Calu3 (cell line): ENCODE measurements around the gene ZNF212. TPM values are rescaled to one million over a fixed set of nuclear protein-coding genes. Genes with fewer than 3 reads are reported as not detected.

Experiments used
- BruUV-seq: library from RNA; stranded (reverse); fragments of 400-500 nt; replicated peaks from 2 replicates; lab custom pipeline; 2021; lab: Mats Ljungman, UMichigan
- CTCF ChIA-PET: fragments of 300-600 bp; sonication (Branson Sonifier 250); formaldehyde crosslinking; loops from one replicate; lab custom pipeline; 2022; ENCODE audit warnings: antibody characterized with exemption; lab: Charles Lee
- DNase-seq: peaks from one replicate; pipeline ENCODE4 v3.0.0; 2022
- H3K27ac Mint-ChIP-seq: one replicate; pipeline ENCODE4 v1.8.0; 2022; ENCODE audit warnings: mixed read lengths; ENCODE audit not compliant: unreplicated experiment
- H3K27me3 Mint-ChIP-seq: one replicate; pipeline ENCODE4 v1.8.0; 2022; ENCODE audit warnings: mixed read lengths; ENCODE audit not compliant: unreplicated experiment
- H3K36me3 Mint-ChIP-seq: one replicate; pipeline ENCODE4 v1.8.0; 2022; ENCODE audit warnings: mild to moderate bottlenecking, moderate library complexity, mixed read lengths; ENCODE audit not compliant: insufficient read depth, unreplicated experiment
- H3K4me1 Mint-ChIP-seq: one replicate; pipeline ENCODE4 v1.8.0; 2022; ENCODE audit warnings: mild to moderate bottlenecking, low read depth, mixed read lengths; ENCODE audit not compliant: unreplicated experiment
- H3K4me3 Mint-ChIP-seq: one replicate; pipeline ENCODE4 v1.8.0; 2022; ENCODE audit warnings: mild to moderate bottlenecking, low read depth, moderate library complexity, mixed read lengths; ENCODE audit not compliant: unreplicated experiment
- H3K9me3 Mint-ChIP-seq: one replicate; pipeline ENCODE4 v1.8.0; 2022; ENCODE audit warnings: low read depth, mixed read lengths; ENCODE audit not compliant: unreplicated experiment
- intact Hi-C: fragments of 100-400 bp; cut with micrococcal nuclease; formaldehyde crosslinking; loops from one replicate; pipeline ENCODE4 v1.10.0; 2022; ENCODE audit not compliant: unreplicated experiment
- total RNA-seq: library from RNA; stranded (reverse); gene quantifications from 2 replicates; pipeline ENCODE4 v1.2.3, GENCODE V29; 2022
- TF ChIP-seq, protein P1 (sequence below): fragments of 200-600 bp; IDR thresholded peaks from one replicate; pipeline ENCODE4 v1.8.0; 2022; ENCODE audit warnings: antibody characterized with exemption; ENCODE audit not compliant: unreplicated experiment

ZNF212 gene
- total RNA-seq, 1 experiment from 2014 or later, result 17.2 TPM

DNA sequence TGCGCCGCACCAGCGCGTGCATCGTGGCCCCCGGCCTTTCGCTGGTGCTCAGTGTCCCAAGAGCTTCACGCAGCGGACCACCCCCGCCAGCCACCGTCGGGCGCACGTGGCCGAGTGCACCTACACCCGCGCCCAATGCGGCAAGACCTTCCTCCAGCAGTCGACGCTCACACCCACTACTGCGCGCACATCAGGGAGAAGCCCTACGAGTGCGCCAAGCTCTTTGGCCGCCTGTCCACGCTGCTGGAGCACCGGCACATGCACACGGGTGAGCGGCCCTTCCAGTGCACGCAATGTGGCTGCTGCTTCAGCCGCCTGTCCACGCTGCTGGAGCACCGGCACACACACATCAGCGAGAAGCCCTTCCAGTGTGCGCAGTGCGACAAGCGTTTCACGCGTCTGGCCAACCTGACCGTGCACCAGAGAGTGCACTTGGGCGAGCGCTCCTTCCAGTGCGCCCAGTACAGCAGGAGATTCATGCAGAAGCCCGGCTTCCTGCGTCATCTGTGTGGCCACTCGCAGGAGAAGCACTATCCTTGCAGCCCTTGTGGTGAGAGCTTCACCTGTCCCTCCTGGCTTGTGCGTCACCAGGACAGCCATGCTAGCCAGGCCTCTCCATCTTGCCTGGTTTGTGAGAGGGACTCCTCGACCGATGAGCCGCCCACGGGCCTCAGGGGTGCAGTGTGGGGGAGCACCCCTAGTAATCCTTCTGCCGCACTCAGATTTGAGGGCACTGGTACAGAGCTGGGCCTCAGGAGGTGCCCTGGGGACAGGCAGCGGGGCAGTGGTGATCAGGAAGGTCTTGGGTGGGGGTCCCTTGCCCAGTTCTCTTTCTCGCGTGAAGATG, 55.4 kb downstream of the ZNF212 start:
- Mint-ChIP-seq H3K27ac (no peak overlapping the region), H3K9me3 (no peaks in the 10 kb centered on the region), H3K27me3 (peaks cover 15% of the 10 kb centered on the region), H3K4me1 (no peaks in the 10 kb centered on the region), H3K4me3 (no peak overlapping the region), H3K36me3 (no peaks in the 10 kb centered on the region)
- CTCF ChIA-PET, result no interaction called here
- intact Hi-C loops, result no loop called here
- TF ChIP-seq, protein P1, sequence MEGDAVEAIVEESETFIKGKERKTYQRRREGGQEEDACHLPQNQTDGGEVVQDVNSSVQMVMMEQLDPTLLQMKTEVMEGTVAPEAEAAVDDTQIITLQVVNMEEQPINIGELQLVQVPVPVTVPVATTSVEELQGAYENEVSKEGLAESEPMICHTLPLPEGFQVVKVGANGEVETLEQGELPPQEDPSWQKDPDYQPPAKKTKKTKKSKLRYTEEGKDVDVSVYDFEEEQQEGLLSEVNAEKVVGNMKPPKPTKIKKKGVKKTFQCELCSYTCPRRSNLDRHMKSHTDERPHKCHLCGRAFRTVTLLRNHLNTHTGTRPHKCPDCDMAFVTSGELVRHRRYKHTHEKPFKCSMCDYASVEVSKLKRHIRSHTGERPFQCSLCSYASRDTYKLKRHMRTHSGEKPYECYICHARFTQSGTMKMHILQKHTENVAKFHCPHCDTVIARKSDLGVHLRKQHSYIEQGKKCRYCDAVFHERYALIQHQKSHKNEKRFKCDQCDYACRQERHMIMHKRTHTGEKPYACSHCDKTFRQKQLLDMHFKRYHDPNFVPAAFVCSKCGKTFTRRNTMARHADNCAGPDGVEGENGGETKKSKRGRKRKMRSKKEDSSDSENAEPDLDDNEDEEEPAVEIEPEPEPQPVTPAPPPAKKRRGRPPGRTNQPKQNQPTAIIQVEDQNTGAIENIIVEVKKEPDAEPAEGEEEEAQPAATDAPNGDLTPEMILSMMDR, result no peak
- BruUV-seq, result no TSS peak
- DNase-seq, result no peak

DNA sequence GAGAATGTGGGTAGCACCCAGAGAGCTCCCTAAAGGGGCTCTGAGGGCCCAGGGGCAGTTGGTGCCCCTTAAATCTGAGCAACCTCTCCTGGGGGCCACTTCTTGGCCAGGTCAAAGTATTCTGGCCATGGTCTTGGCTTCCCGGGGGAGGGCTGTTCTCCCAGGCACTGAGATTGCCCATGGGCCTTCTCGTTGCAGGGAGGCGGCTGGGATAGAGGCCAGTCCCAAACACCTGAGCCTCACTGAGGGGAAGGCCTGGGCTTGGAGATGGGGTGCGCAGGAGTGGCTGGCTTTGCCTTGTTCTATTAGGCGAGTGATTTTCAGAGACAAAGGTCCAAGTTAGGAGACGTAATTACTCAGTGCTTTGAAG, 56.0 kb downstream of the ZNF212 start:
- Mint-ChIP-seq H3K9me3 (no peaks in the 10 kb centered on the region), H3K27ac (no peak overlapping the region), H3K4me1 (no peaks in the 10 kb centered on the region), H3K4me3 (no peak overlapping the region), H3K27me3 (peaks cover 22% of the 10 kb centered on the region), H3K36me3 (no peaks in the 10 kb centered on the region)
- intact Hi-C loops, result no loop called here
- TF ChIP-seq, protein P1, result no peak
- CTCF ChIA-PET, result no interaction called here
- BruUV-seq, result no TSS peak
- no peak for DNase-seq

DNA sequence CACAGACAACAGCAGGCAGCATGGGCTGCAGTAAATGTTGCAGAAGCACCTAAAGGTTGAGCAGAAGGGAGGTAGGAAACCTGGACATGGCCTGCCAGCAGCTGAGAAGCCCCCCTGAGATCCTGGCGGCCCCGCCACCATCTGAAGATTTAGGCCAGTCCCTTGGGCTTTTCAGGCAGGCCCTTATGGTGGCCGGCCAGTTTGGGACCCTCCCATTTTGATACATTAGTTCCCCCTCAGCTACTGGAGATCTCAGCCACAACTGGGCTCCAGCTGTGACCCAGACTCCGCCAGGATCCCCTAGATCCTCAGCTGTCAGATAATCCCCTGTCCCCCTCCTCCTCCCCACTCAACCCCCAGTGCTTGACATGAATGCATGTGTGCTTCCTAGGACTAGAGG, 56.9 kb downstream of the ZNF212 start:
- Mint-ChIP-seq H3K27me3 (peaks cover 31% of the 10 kb centered on the region), H3K4me3 (no peak overlapping the region), H3K4me1 (no peaks in the 10 kb centered on the region), H3K27ac (no peak overlapping the region), H3K9me3 (no peaks in the 10 kb centered on the region), H3K36me3 (no peaks in the 10 kb centered on the region)
- BruUV-seq, result no TSS peak
- intact Hi-C loops, result no loop called here
- CTCF ChIA-PET, result no interaction called here
- TF ChIP-seq, protein P1, result no peak
- no peak for DNase-seq

DNA sequence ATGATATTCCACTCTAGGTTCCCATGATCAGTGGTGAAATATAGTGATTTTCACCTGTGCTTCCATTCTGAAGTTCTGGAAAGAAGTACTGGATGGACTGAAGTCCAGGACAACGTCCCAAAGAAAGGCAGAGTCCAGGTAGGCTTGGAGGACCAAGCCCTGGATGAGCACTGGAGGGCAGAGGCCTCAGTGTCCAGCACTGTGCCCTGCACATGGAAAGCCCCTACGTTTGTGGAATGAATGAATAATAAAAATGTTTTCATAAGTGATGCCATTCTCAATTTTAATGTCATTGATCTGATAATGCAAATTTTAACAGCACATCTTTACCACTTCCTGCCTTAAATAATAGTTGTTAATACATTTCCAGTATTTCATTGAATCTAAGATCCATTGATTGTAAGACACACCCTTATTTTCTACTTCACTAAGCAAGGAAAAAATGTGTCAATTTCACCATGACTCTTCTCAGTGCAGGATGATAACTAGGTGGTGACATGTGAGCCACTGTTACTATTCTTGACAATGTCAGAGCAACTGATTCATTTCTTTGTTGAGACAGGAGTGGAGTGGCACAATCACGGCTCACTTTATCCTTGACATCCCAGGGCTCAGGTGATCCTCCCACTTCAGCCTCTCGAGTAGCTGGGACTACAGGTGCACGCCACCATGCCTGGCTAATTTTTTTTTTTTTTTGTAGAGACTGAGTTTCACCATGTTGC, 57.7 kb downstream of the ZNF212 start:
- intact Hi-C loops, result no loop called here
- H3K27ac Mint-ChIP-seq, result no peak overlapping the region
- BruUV-seq, result no TSS peak
- H3K9me3 Mint-ChIP-seq, result no peaks in the 10 kb centered on the region
- no peak for DNase-seq
- no peaks in the 10 kb centered on the region for H3K4me1 Mint-ChIP-seq
- no peaks in the 10 kb centered on the region for H3K36me3 Mint-ChIP-seq
- TF ChIP-seq, protein P1, result no peak
- no peak overlapping the region for H3K4me3 Mint-ChIP-seq
- H3K27me3 Mint-ChIP-seq, result peaks cover 31% of the 10 kb centered on the region
- CTCF ChIA-PET, result no interaction called here
